ENCODE data around the gene S100A7A. TPM values are rescaled to one million over a fixed set of nuclear protein-coding genes. Genes with fewer than 3 reads are reported as not detected.

S100A7A gene
- total and polyA plus RNA-seq, 3 donors from 2014 or later, result not detected

- H3K4me1 ChIP-seq, result no peaks in the 10 kb centered on the region
- DNase-seq, result no peak
- no peaks in the 10 kb centered on the region for H3K27me3 ChIP-seq
- no peaks in the 10 kb centered on the region for H3K9me3 ChIP-seq
- WGBS, 2 donors, result 81 to 84% methylated on average over 6 of the region's 6 CpGs
- H3K4me3 ChIP-seq, result no peak overlapping the region
- intact Hi-C loops (cut with DNase I; ENCODE audit: low total_unique reads), result no loop called here
- no peak overlapping the region for H3K27ac ChIP-seq
- TF ChIP-seq CTCF (IDR thresholded peaks at IDR 0.05) (no peak), POLR2A (IDR thresholded peaks at IDR 0.05) (no peak)
- H3K36me3 ChIP-seq (ENCODE audit: low read depth, missing control alignments), result no peaks in the 10 kb centered on the region
These were observed 22.4 kb upstream of the S100A7A start for GRCh38 chr1:153393926-153394325.

- intact Hi-C loops (cut with DNase I; ENCODE audit: low total_unique reads), result no loop called here
- H3K27me3 ChIP-seq, result no peaks in the 10 kb centered on the region
- H3K4me1 ChIP-seq, result no peaks in the 10 kb centered on the region
- H3K9me3 ChIP-seq, result no peaks in the 10 kb centered on the region
- H3K27ac ChIP-seq, result no peak overlapping the region
- H3K4me3 ChIP-seq, result no peak overlapping the region
- WGBS, 2 donors, result 73 to 80% methylated on average over 5 of the region's 5 CpGs
- TF ChIP-seq CTCF (IDR thresholded peaks at IDR 0.05), result no peak
- no peak for TF ChIP-seq POLR2A (IDR thresholded peaks at IDR 0.05)
- no peak for DNase-seq
- H3K36me3 ChIP-seq (ENCODE audit: low read depth, missing control alignments), result no peaks in the 10 kb centered on the region
These were observed 21.9 kb upstream of the S100A7A start for GRCh38 chr1:153394391-153394790.

GRCh38 chr1:153395136-153395685 is 21.1 kb upstream of the S100A7A start:
- 85 to 90% methylated on average over 7 of the region's 7 CpGs for WGBS, 2 donors
- H3K36me3 ChIP-seq (ENCODE audit: low read depth, missing control alignments), result no peaks in the 10 kb centered on the region
- no peaks in the 10 kb centered on the region for H3K27me3 ChIP-seq
- no peaks in the 10 kb centered on the region for H3K4me1 ChIP-seq
- no peak overlapping the region for H3K4me3 ChIP-seq
- intact Hi-C loops (cut with DNase I; ENCODE audit: low total_unique reads), result no loop called here
- no peak for DNase-seq
- H3K27ac ChIP-seq, result no peak overlapping the region
- TF ChIP-seq CTCF (IDR thresholded peaks at IDR 0.05), result no peak
- no peak for TF ChIP-seq POLR2A (IDR thresholded peaks at IDR 0.05)
- no peaks in the 10 kb centered on the region for H3K9me3 ChIP-seq

- Histone ChIP-seq H3K4me3 (no peak overlapping the region), H3K9me3 (no peaks in the 10 kb centered on the region), H3K4me1 (no peaks in the 10 kb centered on the region), H3K27ac (no peak overlapping the region), H3K27me3 (no peaks in the 10 kb centered on the region), H3K36me3 (ENCODE audit: low read depth, missing control alignments) (no peaks in the 10 kb centered on the region)
- intact Hi-C loops (cut with DNase I; ENCODE audit: low total_unique reads), result no loop called here
- no peak for DNase-seq
- WGBS, 2 donors, result 84 to 87% methylated on average over 6 of the region's 6 CpGs
- no peak for TF ChIP-seq CTCF (IDR thresholded peaks at IDR 0.05)
- TF ChIP-seq POLR2A (IDR thresholded peaks at IDR 0.05), result no peak
These were observed 20.5 kb upstream of the S100A7A start for GRCh38 chr1:153395776-153396175.

GRCh38 chr1:153396461-153396860 is 19.9 kb upstream of the S100A7A start:
- H3K4me1 ChIP-seq, result no peaks in the 10 kb centered on the region
- H3K4me3 ChIP-seq, result no peak overlapping the region
- TF ChIP-seq CTCF (IDR thresholded peaks at IDR 0.05), result no peak
- TF ChIP-seq POLR2A (IDR thresholded peaks at IDR 0.05), result no peak
- DNase-seq, result no peak
- no peaks in the 10 kb centered on the region for H3K36me3 ChIP-seq (ENCODE audit: low read depth, missing control alignments)
- WGBS, 2 donors, result 85 to 88% methylated on average over 3 to 6 of the region's 6 CpGs
- no peak overlapping the region for H3K27ac ChIP-seq
- H3K9me3 ChIP-seq, result no peaks in the 10 kb centered on the region
- intact Hi-C loops (cut with DNase I; ENCODE audit: low total_unique reads), result no loop called here
- H3K27me3 ChIP-seq, result no peaks in the 10 kb centered on the region
